GM19438 (cell line): Measurements from ENCODE around the gene SERINC5.

Experiments used
- ATAC-seq: cut with Tn5 transposase; IDR thresholded peaks from one replicate; pipeline ENCODE4 v1.9.1; 2021; ENCODE audit warnings: low read depth; ENCODE audit not compliant: unreplicated experiment

SERINC5 gene

DNA sequence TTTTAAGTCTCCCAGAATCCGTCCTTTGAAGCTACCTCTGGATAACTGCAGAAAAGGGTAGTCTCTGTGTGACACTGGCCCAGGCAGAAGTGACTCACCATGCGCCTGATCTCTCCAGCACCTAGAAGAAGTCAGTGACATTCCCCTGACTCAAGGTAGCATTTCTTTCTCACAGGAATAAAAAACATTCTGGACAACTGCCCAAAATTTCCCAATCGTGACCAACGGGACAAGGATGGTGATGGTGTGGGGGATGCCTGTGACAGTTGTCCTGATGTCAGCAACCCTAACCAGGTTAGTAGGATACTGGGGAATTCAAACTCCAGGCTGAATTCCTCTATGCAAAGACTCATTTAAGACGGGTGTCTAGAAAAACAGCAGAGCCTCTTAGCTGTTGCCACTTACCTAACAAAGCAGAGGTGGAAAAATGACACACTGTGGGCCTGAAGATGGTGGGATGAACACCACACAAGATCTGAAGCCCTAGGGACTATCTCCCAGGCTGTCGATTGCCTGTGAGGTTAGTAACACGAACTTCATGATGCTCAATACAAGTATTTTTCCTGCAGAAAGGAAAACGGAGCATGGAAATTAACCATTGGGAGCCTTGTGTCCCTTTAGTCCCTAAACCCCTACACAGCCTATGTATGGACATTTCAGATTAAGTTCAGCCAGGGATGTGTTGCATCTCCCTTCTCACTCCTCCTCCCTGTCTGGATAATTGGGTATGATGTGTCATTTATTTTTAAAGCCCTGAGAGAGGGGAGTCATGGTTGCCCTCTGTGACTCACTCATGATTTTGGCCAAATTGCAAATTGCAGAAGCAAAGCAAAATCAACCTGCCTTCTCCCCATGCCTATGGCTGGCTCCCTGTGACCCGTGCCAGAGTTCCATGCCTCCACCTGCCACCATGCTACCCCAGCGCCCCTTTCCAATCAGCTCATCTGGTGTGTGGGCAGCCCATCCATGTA, 183.5 kb downstream of the SERINC5 start:
- no peak for ATAC-seq

DNA sequence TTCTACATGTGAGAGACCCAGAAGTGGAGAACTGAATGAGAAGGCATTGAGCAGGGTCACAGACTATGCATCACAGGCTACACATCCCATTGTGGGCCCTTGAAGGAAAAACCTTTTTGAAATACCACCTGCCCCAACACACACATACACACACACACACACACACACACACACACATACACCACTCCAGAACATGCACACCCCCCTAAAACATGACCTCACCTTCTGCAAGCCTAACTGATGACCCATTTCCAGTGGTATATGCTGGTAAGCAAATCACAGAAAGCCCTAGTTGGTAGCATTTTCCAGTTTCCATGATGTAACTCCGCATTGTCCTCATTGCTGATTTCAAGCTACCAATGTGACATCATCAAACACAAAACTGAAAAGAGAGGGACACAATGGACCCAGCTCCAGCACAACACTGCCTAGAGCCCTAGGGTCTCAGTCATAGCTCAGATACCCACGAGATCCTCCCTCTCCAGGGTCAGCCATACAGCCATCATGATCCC, 184.3 kb downstream of the SERINC5 start:
- no peak for ATAC-seq

DNA sequence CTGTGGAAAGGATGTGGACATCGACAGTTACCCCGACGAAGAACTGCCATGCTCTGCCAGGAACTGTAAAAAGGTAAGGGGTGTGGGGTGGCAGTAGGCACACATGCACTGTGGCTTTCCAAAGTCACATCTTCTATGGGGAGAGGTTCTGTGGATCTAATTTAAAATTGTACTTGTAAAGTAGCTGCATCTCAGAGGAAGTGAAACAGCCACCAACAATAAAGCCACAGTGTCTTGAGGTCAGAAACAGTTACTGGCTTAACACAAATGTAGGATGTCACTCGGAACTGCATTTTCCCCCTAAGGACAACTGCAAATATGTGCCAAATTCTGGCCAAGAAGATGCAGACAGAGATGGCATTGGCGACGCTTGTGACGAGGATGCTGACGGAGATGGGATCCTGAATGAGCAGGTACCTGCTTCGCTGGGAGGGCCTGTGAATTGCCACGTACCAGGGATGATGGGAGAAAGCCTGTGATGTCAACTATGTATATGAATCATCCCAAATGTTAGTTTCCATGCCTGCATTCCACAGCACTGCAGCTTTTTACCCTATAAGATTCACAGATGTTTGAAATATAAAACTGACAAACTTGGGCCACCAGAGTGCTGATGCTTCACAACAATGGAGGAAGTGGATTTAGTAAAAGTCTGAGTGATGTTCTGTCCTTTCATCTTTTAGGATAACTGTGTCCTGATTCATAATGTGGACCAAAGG, 185.4 kb downstream of the SERINC5 start:
- ATAC-seq = peak; percentile 83

DNA sequence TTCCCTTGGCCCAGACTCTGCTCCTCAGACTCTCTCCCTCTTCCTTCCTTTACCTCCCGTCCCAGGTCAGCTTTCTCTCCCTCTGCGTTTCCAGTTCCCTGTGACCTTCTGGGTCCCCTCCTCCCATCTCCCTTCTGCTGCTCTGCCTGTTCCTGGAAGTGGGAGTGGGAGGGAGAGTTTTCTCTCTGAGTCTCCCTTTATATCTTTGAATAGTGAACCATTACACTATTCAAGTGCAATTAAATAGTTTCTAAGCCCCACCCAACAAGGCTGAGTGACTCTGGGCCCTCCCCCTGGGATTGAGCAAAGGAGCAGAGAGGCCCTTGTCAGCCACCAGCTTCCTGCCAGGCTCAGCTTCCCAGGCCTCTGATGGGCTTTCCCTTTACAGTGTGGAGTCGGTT, 185.9 kb downstream of the SERINC5 start:
- ATAC-seq = peak; percentile 43

GRCh38 chr5:80069251-80069800, 186.5 kb downstream of the SERINC5 start:
- ATAC-seq = no peak

DNA sequence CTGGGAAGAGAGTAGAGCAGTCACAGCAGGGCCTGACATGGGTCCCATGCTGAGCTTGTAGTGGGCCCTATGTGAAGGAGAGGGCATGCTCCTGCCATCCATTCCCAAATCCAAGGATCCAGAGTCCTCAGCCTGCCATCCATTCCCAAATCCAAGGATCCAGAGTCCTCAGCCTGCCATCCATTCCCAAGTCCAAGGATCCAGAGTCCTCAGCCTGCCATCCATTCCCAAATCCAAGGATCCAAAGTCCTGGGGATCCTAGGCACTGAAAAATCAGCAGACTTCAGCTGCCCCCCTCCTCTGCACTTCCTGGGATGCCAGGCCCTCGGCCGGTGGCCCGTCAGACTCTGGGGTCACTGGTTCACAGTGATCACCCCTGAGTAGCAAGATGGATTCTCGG, 187.1 kb downstream of the SERINC5 start:
- ATAC-seq = no peak

GRCh38 chr5:80068246-80068636, 187.6 kb downstream of the SERINC5 start:
- ATAC-seq = no peak

GRCh38 chr5:80067531-80068245, 188.2 kb downstream of the SERINC5 start:
- no peak for ATAC-seq

DNA sequence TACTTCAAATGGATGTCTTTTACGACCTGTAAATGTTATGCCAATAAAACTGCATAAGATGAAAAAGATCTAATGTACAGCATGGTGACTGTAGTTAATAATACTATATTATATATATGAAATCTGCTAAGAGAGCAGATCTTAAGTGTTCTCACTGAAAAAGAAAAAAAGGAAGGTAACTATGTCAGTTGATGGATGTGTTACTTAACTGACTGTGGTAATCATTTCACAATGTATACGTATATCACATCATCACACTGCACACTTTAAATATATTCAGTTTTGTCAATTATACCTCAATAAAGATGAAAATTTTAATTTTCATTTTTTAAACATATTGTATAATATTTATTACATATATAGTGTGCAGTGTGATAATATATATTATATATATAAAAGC, 188.8 kb downstream of the SERINC5 start:
- ATAC-seq = no peak

DNA sequence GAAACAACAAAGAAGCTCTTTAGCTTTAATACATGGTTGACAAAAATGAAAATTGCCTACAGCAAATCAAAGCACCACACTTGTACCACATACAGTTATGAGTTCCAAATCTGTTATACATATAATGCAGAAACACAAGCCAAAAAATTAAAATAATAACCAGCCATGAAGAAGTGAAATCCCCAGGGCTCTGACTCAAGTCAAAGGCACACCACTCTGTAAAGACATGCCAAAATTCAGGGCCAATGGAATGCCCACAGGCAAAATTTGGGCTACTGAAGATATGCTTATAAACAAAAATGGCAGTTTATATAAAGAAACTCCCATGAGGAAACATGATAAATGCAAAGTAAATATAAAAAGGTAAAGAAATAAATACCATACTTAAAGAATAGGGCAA, 191.7 kb downstream of the SERINC5 start:
- no peak for ATAC-seq
